Erythroblast (primary cell): ENCODE data around the gene OR11L1.

ENCODE experiments used
- DNase-seq, 2 experiments: peaks; one replicate each; lab custom pipeline; 2025; lab: John Stamatoyannopoulos, UW
- GATA1 ChIP-seq: IDR thresholded peaks from 2 replicates; pipeline ENCODE4 v1.6.1; 2011; ENCODE audit warnings: low read depth, mild to moderate bottlenecking, control low read depth, low read length, moderate library complexity
- POLR2A ChIP-seq: IDR thresholded peaks from 2 replicates; pipeline ENCODE4 v1.6.1; 2011; ENCODE audit warnings: mild to moderate bottlenecking, low read length

OR11L1 gene

GRCh38 chr1:247845011-247845692 lies 3.5 kb upstream of the OR11L1 start:
- DNase-seq = no peak
- no peak for TF ChIP-seq GATA1
- TF ChIP-seq POLR2A = no peak

GRCh38 chr1:247843411-247843810 lies 1.7 kb upstream of the OR11L1 start:
- TF ChIP-seq POLR2A (no peak), GATA1 (no peak)
- no peak for DNase-seq

GRCh38 chr1:247840818-247841217 lies 878 bp downstream of the OR11L1 start:
- no peak for DNase-seq
- TF ChIP-seq POLR2A = no peak
- no peak for TF ChIP-seq GATA1

- peak; percentile 19 to 42 for DNase-seq
- TF ChIP-seq GATA1 (no peak), POLR2A (no peak)
These were observed 8.1 kb downstream of the OR11L1 start for GRCh38 chr1:247833601-247834000.

- no peak for DNase-seq
- TF ChIP-seq POLR2A (no peak), GATA1 (no peak)
These were observed 12.0 kb downstream of the OR11L1 start for GRCh38 chr1:247829656-247830055.

- TF ChIP-seq GATA1 = no peak
- TF ChIP-seq POLR2A = no peak
- no peak for DNase-seq
These were observed 16.3 kb downstream of the OR11L1 start for GRCh38 chr1:247825362-247825761.

- no peak for DNase-seq
- TF ChIP-seq POLR2A (no peak), GATA1 (no peak)
These were observed 17.7 kb downstream of the OR11L1 start, which contains the start of gene OR14A16 for GRCh38 chr1:247824023-247824422. Gene OR14A16 (minus strand): TSS chr1:247824119. CDS start chr1:247815729, 8,390 bp downstream.

- no peak for TF ChIP-seq GATA1
- no peak for TF ChIP-seq POLR2A
- no peak for DNase-seq
These were observed 19.6 kb downstream of the OR11L1 start for GRCh38 chr1:247822060-247822459.

- DNase-seq = no peak
- TF ChIP-seq POLR2A = no peak
- TF ChIP-seq GATA1 = no peak
These were observed 29.1 kb downstream of the OR11L1 start for GRCh38 chr1:247812637-247813036.

- no peak for DNase-seq
- TF ChIP-seq POLR2A (no peak), GATA1 (no peak)
These were observed 44.2 kb downstream of the OR11L1 start for GRCh38 chr1:247797518-247797917.
